OCI-LY7 (cell line): ENCODE results near the gene ANKS1B. TPM values are rescaled to one million over a fixed set of nuclear protein-coding genes. Genes with fewer than 3 reads are reported as not detected.

ENCODE experiments used
- BruUV-seq: library from RNA; stranded (reverse); fragments of 400-500 nt; replicated peaks from 2 replicates; lab custom pipeline; 2021; lab: Mats Ljungman, UMichigan
- CTCF ChIA-PET: fragments of 300-600 bp; sonication (Branson Sonifier 250); formaldehyde crosslinking; loops from one replicate; lab custom pipeline; 2022; ENCODE audit warnings: antibody characterized with exemption; ENCODE audit not compliant: unreplicated experiment; lab: Charles Lee
- POLR2A ChIA-PET: fragments of 300-600 bp; sonication (Branson Sonifier 250); formaldehyde crosslinking; loops from one replicate; lab custom pipeline; 2022; ENCODE audit warnings: antibody characterized with exemption; lab: Charles Lee
- DNase-seq: peaks from one replicate; pipeline ENCODE4 v3.0.0-alpha.2; 2015; ENCODE audit warnings: low spot score
- H2AFZ ChIP-seq: fragments of 200-600 bp; sonication (generic), shearing (Covaris generic); 2 replicates; pipeline ENCODE4 v1.6.1; 2014; ENCODE audit warnings: mild to moderate bottlenecking, antibody characterized with exemption, low read length, moderate library complexity
- H3K27ac ChIP-seq: fragments of 200-600 bp; sonication (generic); 2 replicates; pipeline ENCODE4 v1.5.1; 2014; ENCODE audit warnings: mixed run types, low read depth, mild to moderate bottlenecking, moderate library complexity, low read length, inconsistent platforms; ENCODE audit not compliant: poor library complexity, severe bottlenecking
- H3K36me3 ChIP-seq: fragments of 200-600 bp; sonication (generic); 2 replicates; pipeline ENCODE4 v1.6.1; 2014; ENCODE audit warnings: mild to moderate bottlenecking, antibody characterized with exemption, low read length, moderate library complexity, mixed read lengths; ENCODE audit not compliant: insufficient read depth
- H3K4me1 ChIP-seq: fragments of 200-600 bp; sonication (generic); 2 replicates; pipeline ENCODE4 v1.5.1; 2014; ENCODE audit warnings: mild to moderate bottlenecking, low read length; ENCODE audit not compliant: insufficient read depth, poor library complexity, severe bottlenecking
- H3K4me2 ChIP-seq: fragments of 200-600 bp; sonication (generic); 2 replicates; pipeline ENCODE4 v1.6.1; 2014; ENCODE audit warnings: mild to moderate bottlenecking, low read length
- H3K4me3 ChIP-seq: fragments of 200-600 bp; sonication (generic); 2 replicates; pipeline ENCODE4 v1.5.1; 2014; ENCODE audit warnings: mild to moderate bottlenecking, low read depth, low read length; ENCODE audit not compliant: poor library complexity, severe bottlenecking
- H3K79me2 ChIP-seq: fragments of 200-600 bp; sonication (generic); 2 replicates; pipeline ENCODE4 v1.6.1; 2016; ENCODE audit warnings: low read depth, mild to moderate bottlenecking, low read length, moderate library complexity, mixed read lengths; ENCODE audit not compliant: insufficient read depth
- H3K9me2 ChIP-seq: fragments of 200-600 bp; sonication (generic); 2 replicates; pipeline ENCODE4 v1.6.1; 2016; ENCODE audit warnings: mild to moderate bottlenecking, low read length, mixed read lengths; ENCODE audit not compliant: insufficient read depth
- H3K9me3 ChIP-seq: fragments of 200-600 bp; sonication (generic); 2 replicates; pipeline ENCODE4 v1.6.1; 2014; ENCODE audit warnings: mild to moderate bottlenecking, mixed run types, low read length, mixed read lengths
- H4K20me1 ChIP-seq: fragments of 200-600 bp; sonication (generic); 2 replicates; pipeline ENCODE4 v1.6.1; 2014; ENCODE audit warnings: mild to moderate bottlenecking, antibody characterized with exemption, low read length, moderate library complexity, mixed read lengths; ENCODE audit not compliant: insufficient read depth
- CTCF ChIP-seq: fragments of 200-600 bp; sonication (generic); conservative IDR thresholded peaks from 2 replicates; pipeline ENCODE4 v1.5.1; 2014; ENCODE audit warnings: mild to moderate bottlenecking, antibody characterized with exemption, low read length, moderate library complexity, mixed read lengths
- EZH2phosphoT487 ChIP-seq: fragments of 200-600 bp; sonication (generic); IDR thresholded peaks from 2 replicates; pipeline ENCODE4 v1.6.1; 2018; ENCODE audit warnings: low read depth, borderline replicate concordance, mild to moderate bottlenecking, mixed run types, antibody characterized with exemption, low read length, moderate library complexity, mixed read lengths
- intact Hi-C: fragments of 100-400 bp; cut with micrococcal nuclease; formaldehyde crosslinking; loops from one replicate; pipeline ENCODE4 v1.10.0; 2022; ENCODE audit not compliant: unreplicated experiment
- total RNA-seq, 2 experiments: library from RNA; depleted of rRNA in 1 of 2; stranded (reverse); fragments of >200 nt in 1 of 2; shearing (Covaris generic) in 1 of 2; gene quantifications; 2 replicates each; pipeline ENCODE4 v1.2.3, GENCODE V29; 2014 to 2022

Gene ANKS1B
- total RNA-seq, 2 experiments from 2014 or later, result 2.9 to 6.0 TPM

- no peaks in the 10 kb centered on the region for H3K79me2 ChIP-seq
- BruUV-seq, result no TSS peak
Observed at GRCh38 chr12:99067171-99067785, 917.5 kb downstream of the ANKS1B start.

GRCh38 chr12:99066726-99067125, 918.0 kb downstream of the ANKS1B start:
- H3K9me2 ChIP-seq, result no peaks in the 10 kb centered on the region
- H3K27ac ChIP-seq, result no peak overlapping the region

More at GRCh38 chr12:99067171-99067785, 917.5 kb downstream of the ANKS1B start:
- POLR2A ChIA-PET, result no interaction called here
- CTCF ChIA-PET, result no interaction called here
- Histone ChIP-seq H4K20me1 (no peaks in the 10 kb centered on the region), H3K4me2 (no peak overlapping the region), H3K36me3 (no peaks in the 10 kb centered on the region), H2AFZ (no peak overlapping the region), H3K4me3 (no peak overlapping the region), H3K4me1 (peaks cover 7% of the 10 kb centered on the region), H3K9me3 (0 out of 2 replicates have a peak, but pooled peaks cover 4% of the 10 kb centered on the region), H3K9me2 (no peaks in the 10 kb centered on the region), H3K27ac (no peak overlapping the region)
- DNase-seq, result no peak
- intact Hi-C loops, result no loop called here
- TF ChIP-seq CTCF (no peak), EZH2phosphoT487 (no peak)

More at GRCh38 chr12:99066726-99067125, 918.0 kb downstream of the ANKS1B start:
- no peak for TF ChIP-seq EZH2phosphoT487
- TF ChIP-seq CTCF, result no peak
- H3K36me3 ChIP-seq, result no peaks in the 10 kb centered on the region
- H3K4me3 ChIP-seq, result no peak overlapping the region
- intact Hi-C loops, result no loop called here
- no peaks in the 10 kb centered on the region for H3K79me2 ChIP-seq
- H3K4me2 ChIP-seq, result no peak overlapping the region
- 0 out of 2 replicates have a peak, but pooled peaks cover 4% of the 10 kb centered on the region for H3K9me3 ChIP-seq
- H3K4me1 ChIP-seq, result peaks cover 7% of the 10 kb centered on the region
- no peak for DNase-seq
- ChIA-PET CTCF (no interaction called here), POLR2A (no interaction called here)
- BruUV-seq, result no TSS peak
- H4K20me1 ChIP-seq, result no peaks in the 10 kb centered on the region
- H2AFZ ChIP-seq, result no peak overlapping the region
